ENCODE measurements around the gene KHSRP.
"Not testable (repeated sequence)": the region's sequence is repeated elsewhere in the genome, so short reads cannot be mapped to it uniquely, and the experiment has no call there.

KHSRP gene

DNA sequence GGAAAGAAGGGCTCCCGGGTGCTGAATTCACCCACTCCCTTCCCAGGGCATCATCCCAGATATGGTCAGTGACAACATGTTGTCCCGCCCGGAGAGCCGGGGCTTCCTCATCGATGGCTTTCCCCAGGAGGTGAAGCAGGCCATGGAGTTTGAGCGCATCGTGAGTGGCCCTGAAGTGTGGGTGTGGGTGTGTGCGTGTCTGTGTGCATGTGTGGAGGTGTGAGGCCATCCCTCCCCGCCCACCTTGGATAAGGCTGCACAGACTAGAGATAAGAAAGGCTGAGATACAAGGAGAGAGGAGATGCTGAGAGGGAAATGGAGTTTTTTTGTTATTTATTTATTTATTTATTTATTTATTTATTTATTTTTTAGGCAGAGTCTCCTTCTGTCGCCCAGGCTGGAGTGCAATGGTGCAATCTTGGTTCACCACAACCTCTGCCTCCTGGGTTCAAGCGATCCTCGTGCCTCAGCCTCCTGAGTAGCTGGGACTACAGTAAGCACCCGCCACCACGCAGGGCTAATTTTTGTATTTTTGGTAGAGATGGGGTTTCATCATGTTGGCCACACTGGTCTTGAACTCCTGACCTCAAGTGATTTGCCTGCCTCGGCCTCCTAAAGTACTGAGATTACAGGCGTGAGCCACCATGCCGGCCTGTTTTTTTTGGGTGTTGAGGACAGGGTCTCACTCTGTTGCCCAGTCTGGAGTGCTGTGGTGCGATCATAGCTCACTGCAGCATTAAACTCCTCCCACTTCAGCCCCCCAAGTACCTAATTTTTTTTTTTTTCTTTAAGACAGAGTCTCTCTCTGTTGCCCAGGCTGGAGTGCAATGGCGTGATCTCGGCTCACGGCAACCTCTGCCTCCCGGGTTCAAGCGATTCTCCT lies 24.3 kb downstream of the KHSRP start:
- intact Hi-C loops (cut with DNase I); DNase-seq: not testable (repeated sequence)

DNA sequence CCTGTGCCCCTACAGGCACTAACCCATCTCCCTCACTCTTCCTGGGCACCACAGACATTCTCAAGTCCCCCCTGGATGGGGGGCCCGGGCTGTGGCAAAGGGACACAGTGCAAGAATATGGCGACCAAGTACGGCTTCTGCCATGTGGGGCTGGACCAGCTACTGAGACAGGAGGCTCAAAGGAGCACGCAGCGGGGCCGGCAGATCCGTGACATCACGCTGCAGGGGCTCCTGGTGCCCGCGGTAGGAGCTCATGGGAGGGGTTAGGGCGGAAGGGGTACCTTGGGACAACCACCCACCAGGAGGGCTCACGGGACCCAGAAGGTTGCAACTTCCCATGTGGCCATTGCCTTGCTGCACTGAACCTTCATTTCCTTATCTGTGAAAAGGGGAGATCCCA lies 28.3 kb downstream of the KHSRP start:
- intact Hi-C loops (cut with DNase I), result no loop called here
- no peak for DNase-seq

DNA sequence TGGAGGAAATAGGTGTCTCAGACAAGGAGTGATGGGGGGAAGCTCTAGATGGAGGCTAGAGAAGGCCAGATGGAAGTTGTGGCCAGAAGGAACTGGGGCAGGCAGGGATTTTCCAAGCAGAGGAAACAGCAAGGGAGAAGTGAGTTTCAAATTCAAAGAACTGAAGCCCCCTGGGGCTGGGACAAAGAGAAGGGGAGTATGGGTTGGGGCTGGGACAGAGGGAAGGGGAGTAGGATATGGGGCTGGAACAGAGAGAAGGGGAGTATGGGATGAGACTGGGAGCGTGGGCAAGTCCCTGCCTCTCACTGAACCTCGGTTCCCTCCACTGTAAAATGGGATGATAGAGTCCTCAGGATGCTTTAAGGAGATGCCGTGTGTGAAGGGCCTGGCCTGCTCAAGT lies 29.8 kb downstream of the KHSRP start:
- DNase-seq, result no peak
- intact Hi-C loops (cut with DNase I), result no loop called here

DNA sequence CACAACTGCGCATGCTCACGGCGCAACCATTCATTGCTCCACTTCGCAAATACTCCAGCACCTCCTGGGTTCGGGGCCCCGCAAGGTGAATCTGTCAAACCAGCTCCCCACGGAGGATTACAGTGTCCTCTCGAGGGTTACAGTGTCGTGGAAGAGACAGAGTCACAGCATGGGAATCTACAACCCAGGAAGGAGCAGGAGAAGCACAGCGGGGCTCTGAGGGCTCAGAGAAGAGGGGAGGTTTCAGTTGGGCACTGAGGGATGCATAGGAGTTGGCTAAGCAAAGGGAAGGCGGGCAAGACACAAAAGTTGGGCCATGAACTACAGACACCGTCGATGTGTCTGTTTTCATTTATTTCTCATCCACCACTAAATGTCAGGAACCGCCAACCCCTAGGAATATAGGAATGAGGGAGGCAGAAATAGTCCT lies 30.6 kb downstream of the KHSRP start:
- intact Hi-C loops (cut with DNase I), result loop anchor here (2.0 kb wide), 1 partner anchor 31 kb away; the partner anchor contains the start of gene KHSRP
- DNase-seq, result peak in 5 of 42 donors; percentile 68 to 89 (median 78)

DNA sequence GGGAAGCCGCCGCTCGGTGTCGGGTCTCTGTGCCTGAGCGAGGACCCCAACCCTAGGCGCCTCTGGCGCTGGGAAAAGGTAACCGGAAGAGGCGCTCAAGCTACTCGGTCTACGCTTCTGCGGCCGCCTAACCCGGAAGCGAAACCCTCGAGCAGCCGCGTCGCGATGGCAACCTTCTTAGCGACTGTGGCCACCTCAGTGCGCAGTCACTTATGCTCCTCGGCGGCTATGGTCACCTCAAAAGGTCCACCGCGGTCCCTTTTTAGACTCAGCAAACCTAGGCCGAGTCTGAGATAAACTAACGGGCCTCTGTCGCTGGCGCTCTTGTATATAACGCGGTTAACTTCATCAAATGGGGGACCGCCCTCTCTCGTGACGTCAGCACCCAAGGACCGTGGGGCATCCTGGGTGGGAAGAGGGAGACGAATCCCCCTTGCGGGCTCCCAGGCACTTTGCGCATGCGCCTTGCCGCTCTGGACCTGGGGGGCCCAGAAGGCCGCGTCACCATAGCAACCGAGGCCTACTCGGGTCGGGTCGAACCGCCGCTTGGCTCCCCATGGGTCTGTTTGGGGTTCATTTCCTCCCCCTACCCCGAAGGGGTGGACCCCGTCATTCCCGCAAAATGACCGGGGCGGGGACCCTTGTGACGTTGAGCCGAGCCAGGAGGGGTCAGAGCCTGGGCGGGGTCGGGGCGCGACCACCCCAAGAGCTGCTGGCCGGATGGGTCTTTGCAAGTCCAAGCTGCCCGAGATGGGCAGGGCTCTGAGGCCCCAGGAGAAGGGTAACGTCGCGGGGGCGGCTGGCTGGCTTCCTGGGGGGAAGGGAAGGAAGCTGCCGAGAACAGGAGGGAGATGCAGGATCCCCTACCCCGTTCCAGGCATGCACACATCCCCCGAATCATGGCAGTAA lies 31.3 kb downstream of the KHSRP start, which contains the start of gene GTF2F1:
GTF2F1 (minus strand) TSS at position 91 of the 909 bp plus-strand sequence. CDS start 169 bp downstream, outside the sequence.
- DNase-seq, result peak; percentile 90 to 98 (median 96)
- intact Hi-C loops (cut with DNase I), result loop anchor here (2.0 kb wide), 1 partner anchor 31 kb away; the partner anchor contains the start of gene KHSRP

DNA sequence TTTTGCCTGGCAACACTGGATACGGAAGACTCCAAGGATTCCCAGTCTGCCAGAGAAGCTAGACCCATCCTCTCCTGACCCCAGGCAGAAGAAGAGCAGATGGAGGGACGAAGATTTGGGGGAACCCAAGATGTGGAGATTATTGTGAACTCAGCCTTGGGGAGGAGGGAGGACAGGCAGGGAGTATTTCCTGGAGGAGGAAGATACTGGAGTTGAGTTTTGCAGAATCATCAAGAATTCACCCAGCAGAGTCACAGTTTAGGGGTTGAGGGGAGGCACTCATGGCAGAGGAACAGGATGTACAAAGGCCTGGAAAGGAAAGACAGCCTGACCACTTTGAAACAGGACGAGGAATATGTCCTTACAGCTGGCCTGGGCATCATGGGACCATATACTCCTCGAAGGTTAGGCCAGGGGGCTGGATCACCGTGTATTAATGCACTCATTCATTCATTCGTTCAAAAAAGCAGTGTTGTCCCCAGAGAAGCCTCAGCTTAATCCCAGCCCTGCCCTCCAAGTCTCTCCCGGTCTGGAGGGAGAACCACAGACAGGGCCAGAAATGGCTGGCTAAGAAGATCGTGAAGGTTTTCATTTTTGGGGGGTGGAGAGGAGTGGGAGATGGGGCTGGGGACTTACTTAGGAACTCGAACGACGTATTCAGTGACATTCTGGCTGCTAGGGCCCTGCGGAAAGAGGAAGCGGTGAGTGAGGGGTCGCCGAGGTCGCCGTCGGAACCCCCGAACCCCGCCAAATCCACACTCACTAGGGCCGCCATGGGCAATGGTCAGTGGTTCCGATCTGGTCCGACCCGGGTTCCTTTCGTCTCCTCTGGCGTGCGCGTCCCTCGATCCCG lies 32.2 kb downstream of the KHSRP start:
- no peak for DNase-seq
- intact Hi-C loops (cut with DNase I), result loop anchor here (2.0 kb wide), 1 partner anchor 32 kb away; the partner anchor contains the start of gene KHSRP

DNA sequence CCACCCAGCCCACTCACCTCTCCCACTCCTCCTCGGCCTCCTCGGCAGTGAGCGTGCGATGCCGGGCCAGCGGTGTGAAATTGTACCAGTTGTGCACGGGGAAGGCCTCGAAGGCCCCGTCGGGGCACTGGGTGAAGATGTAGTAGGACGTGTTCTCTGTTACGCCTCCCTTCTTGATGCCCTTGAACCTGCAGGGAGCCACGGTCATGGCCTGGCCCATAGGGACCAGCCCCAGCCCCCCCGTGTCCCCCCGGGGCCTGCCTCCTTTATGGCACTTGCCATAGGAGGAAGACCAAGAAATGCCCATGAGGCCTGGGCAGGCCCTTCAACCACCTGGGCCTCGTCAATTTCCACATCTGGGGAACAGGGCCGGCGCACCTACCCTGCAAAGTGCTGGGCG lies 37.2 kb downstream of the KHSRP start:
- no peak for DNase-seq
- intact Hi-C loops (cut with DNase I), result no loop called here

DNA sequence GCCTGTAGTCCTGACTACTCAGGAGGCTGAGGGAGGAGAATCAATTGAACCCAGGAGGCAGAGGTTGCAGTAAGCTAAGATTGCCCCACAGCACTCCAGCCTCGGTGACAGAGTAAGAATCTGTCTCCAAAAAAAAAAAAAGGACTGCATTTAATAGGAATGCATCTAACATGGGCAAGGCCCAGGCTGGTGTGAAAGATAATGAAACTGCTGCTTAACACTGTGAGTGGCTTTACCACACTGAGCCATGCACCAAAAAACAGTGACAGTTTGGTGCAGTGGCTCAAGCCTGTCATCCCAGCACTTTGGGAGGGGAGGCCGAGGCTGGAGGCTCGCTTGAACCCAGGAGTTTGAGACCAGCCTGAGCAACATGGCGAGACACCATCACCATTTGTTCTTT lies 40.2 kb downstream of the KHSRP start:
- no peak for DNase-seq
- intact Hi-C loops (cut with DNase I), result no loop called here

DNA sequence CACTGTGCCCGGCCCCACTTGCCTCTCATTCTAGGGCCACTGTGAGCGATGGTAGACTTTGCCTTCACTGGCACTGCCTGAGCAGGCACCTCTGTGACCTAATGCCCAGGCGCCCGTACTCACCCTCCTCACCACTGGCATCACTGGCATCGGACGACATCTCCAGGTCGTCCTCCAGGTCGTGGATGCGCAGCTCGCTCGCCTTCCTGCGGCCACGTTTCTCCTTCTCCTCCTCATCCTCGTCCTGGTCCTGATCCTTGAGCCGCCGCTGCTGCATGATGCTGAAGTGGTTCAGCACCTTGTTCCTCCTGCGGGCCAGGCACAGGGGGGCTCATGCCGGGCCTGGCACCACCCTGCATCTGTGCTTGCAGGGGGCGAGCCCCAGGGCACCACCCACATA lies 41.4 kb downstream of the KHSRP start:
- intact Hi-C loops (cut with DNase I), result no loop called here
- no peak for DNase-seq

DNA sequence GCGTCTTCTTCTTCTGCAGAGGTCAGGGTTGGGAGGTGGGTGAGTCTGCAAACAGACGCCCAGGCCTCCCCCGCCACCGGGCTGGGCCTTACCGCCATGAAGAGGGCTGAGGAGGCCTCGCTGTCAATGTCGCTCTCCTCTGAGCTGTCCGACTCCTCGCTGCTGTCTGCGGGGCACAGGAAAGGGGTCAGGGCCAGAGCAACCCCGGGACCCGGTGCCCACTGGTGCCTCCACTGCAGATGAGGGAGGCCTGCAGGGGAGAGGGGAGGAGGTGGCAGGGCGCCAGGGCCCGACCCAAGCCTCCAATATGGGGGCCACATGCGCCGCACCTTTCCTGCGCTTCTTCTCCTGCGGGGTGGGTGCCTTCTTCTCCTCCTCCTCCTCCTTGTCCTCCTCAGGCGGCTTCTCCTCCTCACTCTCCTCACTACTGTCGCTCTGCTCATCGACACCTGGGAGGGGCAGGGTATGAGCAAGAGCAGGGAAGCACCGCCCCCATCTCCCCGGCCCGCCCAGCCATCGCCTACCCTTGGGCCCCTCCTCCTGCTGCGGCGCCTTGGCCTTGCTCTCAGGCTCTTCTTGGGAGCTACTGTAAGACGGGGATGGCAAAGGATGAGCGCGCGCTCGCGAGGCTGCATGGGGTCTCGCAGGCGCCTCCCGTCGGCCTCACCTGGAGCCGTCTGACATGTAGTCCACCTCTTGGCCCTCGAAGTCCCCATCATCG lies 43.4 kb downstream of the KHSRP start:
- intact Hi-C loops (cut with DNase I), result no loop called here

DNA sequence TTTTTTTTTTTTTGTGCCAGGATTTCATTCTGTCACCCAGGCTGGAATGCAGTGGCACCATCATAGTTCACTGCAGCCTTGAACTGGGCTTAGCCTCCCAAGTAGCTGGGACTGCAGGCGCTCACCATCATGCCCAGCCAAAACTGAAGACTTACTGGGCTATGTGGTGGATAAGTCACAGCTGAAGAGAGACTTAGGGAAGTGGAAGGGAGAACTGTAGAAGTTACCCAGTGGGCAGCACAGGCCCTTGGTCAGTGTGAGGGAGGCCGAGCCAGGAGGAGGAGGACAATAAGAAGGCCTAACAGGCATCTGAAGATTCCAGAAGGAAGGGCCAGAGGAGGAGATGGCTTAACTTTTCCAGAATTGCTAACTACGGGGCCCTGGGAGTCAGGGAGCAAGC lies 44.9 kb downstream of the KHSRP start:
- intact Hi-C loops (cut with DNase I), result no loop called here
- no peak for DNase-seq

More for the DNA sequence above, 43.4 kb downstream of the KHSRP start:
- peak; percentile 27 to 94 (median 78) for DNase-seq

DNA sequence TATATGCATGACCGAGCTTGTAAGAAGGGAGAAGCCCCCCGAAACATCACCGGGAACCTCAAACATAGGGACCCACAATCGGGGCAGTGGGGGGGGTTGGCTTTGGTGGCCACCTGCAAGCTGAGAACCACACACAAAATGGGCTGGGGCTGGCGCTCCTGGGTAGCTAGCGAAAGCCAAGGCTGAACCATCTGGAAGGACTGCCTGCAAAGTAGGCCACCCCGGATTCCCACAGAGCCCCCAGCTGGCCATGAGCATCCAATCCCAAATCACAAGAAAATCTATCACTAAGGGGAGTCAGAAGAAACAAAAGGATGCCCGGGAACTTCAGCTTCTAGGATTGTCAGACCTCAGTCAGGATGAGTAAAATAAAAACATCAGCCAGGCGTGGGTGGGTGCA lies 46.1 kb downstream of the KHSRP start:
- no peak for DNase-seq
- intact Hi-C loops (cut with DNase I), result no loop called here

DNA sequence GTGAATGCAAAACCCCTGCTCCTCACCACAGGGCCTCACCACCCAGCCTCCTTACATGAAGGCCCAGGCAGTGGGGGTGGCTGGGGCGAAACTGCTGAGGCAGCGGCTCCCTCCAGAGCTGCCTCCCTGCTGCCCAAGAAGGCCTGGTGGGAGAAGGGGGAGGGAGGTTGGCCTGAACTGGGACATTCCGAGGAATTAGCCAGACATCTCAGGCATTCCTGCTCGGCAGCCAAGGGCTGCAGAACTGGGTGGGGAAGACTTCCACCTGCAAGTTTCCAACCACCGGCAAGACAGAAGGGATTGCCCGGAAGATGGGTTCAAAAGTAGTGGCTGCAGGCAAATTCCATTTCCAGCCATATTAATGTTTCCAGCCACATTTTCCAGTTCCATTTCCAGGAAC lies 46.6 kb downstream of the KHSRP start:
- intact Hi-C loops (cut with DNase I), result no loop called here
- DNase-seq, result no peak

DNA sequence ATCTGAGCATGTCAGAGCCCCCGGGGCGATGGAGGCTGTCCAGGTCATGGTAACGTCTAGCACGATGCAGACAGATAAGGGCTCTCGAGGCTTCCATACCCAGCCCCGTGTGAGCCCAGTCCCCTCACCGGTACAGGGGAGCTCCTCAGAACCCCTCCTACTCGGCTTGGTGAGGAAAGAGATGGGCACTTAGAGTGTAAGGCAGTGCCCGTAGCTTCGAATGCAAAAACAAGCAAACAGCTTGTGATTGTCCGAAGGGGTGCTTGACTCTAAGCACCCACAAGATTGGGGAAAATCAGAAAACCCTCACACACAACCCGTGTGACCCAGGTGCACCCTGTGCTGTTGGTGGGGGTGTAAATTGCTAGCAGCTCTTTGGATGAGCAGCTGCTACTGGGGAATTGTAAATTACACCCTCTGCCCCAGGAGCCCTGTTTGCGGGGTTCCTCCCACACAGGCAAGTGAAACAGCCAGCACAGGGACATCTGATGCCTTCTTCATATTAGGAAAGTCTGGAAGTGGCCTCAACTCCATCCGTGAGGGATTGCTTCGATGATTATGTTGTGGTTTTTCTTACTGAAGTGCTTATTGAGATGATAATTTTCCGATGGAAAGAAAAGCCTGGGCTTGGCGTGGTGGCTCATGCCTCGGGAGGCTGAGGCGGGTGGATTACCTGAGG lies 48.0 kb downstream of the KHSRP start:
- intact Hi-C loops (cut with DNase I), result no loop called here
- DNase-seq, result peak in 3 of 42 donors; percentile 27 to 44 (median 33)

DNA sequence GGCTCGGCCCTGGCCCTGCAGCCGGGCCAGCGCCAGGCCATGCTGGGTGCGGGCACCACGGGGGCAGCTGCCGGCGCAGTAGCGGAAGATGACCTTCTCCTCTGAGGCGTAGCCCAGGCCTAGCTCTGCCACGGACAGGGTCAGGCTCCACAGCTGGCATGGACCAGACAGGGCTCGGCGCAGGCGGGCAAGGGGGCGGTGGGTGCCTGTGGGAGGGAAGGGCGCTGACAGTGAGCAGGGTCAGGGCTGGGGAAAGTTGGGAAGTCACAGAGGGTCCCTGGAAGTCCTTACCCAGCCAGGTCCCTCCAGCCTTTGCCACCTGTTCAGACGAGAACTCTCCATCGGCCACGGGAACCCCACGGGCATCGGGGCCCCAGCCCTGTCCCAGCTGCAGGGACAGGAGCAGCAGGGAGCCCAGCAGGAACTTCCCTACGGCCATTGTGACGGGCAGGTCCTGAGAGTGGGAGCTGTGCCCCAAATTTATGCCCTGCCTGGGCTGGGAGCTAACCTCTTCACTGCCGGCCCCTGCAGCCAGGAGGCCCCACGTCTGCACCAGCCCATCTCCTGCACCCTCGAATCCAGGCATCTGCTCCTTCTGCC lies 49.1 kb downstream of the KHSRP start, which contains the start of gene PSPN:
PSPN (minus strand) TSS at position 523 of the 600 bp plus-strand sequence; CDS start at position 439, 84 bp downstream.
- intact Hi-C loops (cut with DNase I), result no loop called here

DNA sequence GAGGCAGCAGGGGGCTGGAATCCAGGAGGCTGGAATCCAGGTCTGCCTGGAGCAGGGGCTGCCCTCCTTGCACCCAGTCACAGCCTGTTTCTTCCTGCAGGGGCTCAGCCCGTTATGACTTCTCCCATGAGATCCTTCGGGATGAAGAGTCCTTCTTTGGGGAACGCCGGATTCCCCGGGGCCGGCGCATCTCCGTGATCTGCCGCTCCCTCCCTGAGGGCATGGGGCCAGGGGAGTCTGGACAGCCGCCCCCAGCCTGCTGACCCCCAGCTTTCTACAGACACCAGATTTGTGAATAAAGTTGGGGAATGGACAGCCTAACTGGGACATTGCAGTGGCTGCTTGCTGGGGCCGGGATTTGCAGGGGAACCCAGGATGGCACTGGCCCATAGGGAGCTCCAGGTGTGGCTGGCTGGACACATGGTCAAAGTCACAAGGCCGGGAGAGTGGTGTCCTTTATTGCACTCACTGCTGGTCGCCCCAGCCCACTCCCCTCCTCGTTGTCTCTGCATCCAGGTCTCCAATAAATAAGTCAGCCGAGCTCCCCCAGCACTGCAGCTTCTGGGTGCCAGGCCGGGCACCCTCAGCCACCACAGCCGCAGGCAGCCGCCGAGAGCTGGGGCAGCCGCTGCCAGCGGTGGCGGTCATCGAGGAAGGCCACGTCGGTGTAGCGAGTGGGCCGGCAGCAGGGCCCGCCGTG lies 49.8 kb downstream of the KHSRP start:
- intact Hi-C loops (cut with DNase I), result no loop called here
- DNase-seq, result no peak

More for the DNA sequence above, 49.1 kb downstream of the KHSRP start, which contains the start of gene PSPN:
- DNase-seq, result peak in 1 of 42 donors; percentile 27
